COLO668 (cell line): ENCODE measurements around the gene SRRM1.
"Not testable (repeated sequence)": the region's sequence is repeated elsewhere in the genome, so short reads cannot be mapped to it uniquely, and the experiment has no call there.

Experiments
- DNase-seq: peaks from one replicate; lab custom pipeline; 2025; ENCODE audit not compliant: unreplicated experiment; lab: John Stamatoyannopoulos, UW

SRRM1 gene

DNA sequence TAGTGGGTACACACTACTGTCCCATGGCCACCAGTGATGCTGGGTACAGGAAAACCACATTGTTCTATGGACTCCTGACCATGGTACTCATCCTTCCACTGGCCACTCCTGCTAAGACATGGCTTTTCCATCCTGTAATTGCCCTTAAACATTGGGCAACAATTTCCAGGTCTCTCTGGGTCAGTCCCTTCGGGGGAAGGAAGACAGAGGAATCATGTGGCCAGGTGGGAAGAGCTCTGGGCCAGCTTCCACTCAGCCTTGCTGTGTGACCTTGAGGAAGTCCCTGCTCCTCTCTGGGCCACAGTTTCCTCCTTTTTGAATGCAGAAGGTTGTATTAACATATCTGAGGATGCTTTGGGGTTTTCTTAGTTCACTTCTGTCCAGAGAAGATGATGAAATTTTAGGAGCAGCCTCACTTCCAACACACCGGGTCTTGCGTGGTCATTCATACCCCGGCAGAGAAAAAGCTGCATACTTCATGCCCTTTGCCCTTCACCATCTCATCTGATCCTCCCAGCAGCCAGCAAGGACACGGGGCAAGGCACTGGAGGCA lies 50.8 kb downstream of the SRRM1 start:
- no peak for DNase-seq

- peak; percentile 64 for DNase-seq
Measured at GRCh38 chr1:24694380-24694843, 51.3 kb downstream of the SRRM1 start.

DNA sequence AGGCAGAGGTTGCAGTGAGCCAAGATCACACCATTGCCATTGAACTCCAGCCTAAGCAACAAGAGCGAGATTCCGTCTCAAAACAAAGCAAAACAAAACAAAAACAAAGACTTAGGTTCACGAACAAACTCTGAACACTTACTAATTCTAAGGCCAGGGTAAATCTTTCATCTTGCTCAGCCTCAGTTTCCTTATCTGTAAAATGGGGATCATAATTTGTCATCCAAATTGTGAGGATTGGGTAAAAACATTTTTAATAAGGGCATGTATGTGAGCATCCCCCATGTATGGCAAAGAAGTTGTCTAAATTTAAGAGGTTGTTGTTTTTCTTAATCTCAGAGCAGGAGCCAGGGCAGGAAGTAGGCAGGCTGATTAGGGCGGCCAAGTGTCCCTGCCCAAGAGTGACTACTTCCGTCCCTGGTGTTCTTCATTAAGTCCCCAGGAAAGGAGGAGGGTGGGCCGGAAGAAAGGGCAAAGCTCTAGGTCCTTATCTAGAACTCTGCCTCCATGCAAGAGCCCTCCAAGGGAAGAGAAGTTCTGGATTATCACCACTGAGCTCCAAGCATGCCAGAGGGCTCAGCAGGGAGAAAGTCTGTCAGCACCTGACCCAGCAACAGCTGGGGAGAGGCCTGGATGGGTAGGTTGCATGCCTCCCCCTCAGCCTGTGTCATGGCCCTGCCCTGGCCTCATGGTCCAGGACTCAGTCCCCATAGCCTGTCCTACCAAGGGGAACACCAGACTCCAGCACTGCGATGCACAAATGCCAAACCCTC lies 52.3 kb downstream of the SRRM1 start:
- no peak for DNase-seq

- DNase-seq = no peak
Measured at GRCh38 chr1:24696041-24696755, 53.1 kb downstream of the SRRM1 start.

DNA sequence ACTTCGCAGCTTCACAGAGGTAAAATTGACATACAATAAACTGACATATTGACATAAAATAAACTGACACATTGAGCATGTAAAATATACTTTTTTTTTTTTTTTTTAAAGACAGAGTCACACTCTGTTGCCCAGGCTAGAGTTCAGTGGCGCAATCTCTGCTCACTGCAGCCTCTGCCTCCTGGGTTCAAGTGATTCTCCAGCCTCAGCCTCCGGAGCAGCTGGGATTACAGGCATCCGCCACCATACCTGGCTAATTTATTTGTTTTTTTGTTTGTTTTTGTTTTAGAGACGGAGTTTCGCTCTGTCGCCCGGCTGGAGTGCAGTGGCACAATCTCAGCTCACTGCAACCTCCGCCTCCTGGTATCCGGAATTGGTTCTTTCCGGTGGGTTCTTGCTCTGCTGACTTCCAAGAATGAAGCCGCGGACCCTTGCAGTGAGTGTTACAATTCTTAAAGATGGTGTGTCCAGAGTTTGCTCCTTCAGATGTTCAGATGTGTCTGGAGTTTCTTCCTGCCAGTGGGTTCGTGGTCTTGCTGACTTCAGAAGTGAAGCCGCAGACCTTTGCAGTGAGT lies 53.7 kb downstream of the SRRM1 start:
- no peak for DNase-seq

DNA sequence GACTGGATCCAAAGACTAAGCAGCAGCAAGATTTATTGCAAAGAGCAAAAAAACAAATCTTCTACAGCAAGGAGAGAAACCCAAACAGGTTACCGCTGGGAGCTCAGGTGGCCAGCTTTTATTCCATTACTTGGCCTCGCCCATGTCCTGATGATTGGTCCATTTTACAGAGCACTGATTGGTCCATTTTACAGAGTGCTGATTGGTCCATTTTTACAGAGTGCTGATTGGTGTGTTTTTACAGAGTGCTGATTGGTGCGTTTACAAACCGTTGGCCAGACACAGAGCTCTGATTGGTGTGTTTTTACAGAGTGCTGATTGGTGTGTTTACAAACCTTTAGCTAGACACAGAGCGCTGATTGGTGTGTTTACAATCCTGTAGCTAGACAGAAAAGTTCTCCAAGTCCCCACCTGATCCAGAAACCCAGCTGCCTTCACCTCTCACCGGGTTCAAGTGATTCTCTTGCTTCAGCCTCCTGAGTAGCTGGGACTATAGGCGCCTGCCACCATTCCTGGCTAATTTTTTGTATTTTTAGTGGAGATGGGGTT lies 54.4 kb downstream of the SRRM1 start:
- not testable (repeated sequence) for DNase-seq

- not testable (repeated sequence) for DNase-seq
Measured at GRCh38 chr1:24698326-24698725, 55.2 kb downstream of the SRRM1 start.

DNA sequence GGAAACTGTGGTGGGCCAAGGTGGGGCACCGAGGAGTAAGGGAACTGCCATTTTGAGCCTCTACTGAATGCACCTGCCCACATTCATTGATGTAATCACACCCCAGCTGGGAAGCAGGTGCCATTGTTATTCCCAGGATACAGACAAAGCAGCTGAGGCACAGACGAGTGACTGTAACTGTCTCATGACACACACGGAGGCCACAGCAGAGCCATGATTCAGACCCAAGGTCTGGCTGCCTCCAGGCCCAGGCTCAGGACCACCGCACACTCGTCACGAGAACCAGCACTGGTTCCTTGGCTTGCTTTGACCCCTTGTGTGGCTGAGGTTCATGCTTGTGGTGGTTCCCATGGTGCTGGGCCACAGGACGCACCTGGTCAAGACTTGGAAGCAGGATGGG lies 56.5 kb downstream of the SRRM1 start:
- peak; percentile 61 for DNase-seq

- peak; percentile 93 for DNase-seq
Measured at GRCh38 chr1:24702511-24703293, 59.6 kb downstream of the SRRM1 start.

- peak; percentile 31 for DNase-seq
Measured at GRCh38 chr1:24704411-24705259, 61.5 kb downstream of the SRRM1 start.

DNA sequence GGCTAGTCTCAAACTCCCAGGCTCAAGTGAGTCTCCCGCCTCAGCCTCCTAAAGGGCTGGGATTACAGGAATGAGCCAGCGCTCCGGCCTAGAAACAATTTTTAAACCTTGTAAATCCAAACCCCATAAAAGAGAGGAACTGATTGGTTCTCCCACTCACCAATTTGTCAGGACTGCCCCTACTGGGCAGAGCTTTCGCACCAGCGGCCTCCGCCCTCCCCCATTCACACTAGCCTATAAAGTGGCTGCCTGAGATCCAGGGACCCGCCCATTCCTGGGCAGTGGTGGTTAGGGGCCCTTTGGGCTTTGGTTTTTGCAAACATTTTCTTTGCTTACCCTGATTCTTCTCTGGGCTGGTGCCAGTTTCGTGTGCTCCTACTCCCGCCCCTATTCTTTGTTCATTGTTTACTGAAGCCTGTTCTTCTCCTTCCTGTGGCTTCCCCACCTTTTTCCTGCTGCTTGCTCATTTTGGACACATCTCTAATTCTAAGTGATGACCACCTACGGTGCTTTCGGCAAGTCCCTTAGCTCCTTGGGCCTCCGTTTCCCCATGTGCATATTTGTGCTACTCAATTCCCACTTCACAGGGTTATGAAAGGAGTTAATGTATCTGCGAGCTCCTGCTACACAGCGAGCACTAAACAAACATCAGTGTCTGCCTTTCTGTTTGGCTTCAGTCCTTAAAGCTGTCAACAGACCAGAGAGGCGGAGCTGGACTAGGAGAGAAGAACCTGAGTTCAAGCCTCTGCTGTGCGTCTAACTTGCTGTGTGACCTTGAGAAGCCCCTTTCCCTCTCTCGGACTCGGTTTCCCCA lies 62.4 kb downstream of the SRRM1 start:
- peak; percentile 95 for DNase-seq

DNA sequence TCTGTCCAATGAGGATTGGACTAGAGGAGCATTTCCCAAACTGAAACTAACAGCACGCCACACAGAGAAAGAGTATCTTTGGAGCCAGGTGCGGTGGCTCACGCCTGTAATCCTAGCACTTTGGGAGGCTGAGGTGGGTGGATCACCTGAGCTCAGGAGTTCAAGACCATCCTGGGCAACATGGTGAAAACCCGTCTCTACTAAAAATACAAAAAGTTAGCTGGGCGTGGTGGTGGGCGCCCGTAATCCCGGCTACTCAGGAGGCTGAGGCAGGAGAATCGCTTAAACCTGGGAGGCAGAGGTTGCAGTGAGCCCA lies 62.9 kb downstream of the SRRM1 start:
- DNase-seq = not testable (repeated sequence)

DNA sequence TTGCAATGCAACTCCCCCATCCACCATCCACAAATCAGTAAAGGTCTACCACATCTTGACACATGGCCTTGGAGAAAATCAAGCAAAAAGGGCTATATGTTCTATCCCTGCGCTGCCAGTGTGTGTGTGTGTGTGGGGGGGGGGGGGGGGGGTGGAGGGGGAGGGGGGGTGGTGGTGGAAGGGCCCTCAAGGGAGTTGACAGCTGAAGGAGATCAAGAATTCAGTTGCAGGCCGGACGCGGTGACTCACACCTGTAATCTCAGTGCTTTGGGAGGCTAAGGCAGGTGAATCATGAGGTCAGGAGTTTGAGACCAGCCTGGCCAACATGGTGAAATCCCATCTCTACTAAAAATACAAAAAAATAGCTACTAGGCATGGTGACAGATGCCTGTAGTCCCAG lies 64.6 kb downstream of the SRRM1 start:
- no peak for DNase-seq

DNA sequence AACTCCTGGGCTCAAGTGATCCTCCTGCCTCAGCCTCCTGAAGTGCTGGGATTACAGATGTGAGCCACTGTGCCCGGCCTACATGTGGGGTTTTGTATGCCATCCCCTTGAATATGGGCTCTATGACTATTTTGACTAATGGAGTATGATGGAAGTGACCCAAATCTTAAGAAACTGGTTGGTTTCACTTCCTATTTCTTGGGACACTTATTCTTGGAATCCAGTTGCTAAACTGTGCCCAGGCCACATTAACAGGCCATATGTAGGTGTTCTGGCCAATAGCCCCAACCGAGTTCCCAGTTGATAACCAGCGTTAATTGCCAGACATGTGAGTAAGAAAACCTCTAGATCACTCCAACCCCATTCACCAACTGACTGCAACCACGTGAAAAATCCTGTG lies 65.8 kb downstream of the SRRM1 start:
- no peak for DNase-seq

DNA sequence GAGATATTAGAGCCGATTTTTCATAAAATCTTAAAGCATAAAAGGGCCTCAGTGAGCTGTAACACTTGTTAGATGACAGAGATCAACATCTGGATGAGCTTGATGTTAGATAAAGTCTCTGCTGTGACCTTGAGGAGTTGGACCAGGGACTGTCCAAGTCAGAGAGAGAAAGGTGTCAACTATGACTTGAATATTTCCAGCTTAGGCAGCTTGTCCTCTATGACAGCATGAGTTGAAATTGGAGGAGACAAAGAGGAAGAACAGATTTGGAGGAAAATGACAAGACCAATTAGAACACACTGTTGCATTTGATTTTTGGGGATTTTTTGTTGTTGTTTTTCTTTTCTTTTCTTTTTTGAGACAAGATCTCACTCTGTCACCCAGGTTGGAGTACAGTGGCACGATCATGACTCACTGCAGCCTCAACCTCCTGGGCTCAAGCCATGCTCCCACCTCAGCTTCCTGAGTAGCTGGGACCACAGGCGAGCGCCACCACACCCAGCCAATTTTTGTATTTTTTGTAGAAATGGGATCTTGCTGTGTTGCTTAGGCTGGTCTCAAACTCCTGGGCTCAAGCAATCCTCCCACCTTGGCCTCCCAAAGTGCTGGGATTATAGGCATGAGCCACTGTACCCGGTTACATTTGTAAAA lies 66.8 kb downstream of the SRRM1 start:
- DNase-seq = no peak

DNA sequence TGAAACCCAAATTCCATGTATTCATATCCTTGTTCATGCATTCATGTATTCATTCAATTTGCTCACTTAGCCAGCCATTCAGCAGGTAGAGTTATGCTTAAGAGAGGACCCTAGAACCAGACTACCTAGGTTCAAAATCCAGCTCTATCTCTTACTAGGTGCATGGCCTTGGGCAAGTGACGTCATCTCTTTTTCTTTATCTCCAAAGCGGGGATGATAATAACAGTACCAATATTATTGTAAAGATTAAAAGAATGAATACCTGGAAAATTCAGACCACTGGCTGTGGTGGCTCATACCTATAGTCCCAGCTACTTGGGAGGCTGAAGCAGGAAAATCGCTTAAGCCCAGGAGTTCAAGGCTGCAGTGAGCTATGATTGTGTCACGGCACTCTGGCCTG lies 68.2 kb downstream of the SRRM1 start:
- no peak for DNase-seq

- DNase-seq = no peak
Measured at GRCh38 chr1:24713176-24713575, 70.1 kb downstream of the SRRM1 start.

DNA sequence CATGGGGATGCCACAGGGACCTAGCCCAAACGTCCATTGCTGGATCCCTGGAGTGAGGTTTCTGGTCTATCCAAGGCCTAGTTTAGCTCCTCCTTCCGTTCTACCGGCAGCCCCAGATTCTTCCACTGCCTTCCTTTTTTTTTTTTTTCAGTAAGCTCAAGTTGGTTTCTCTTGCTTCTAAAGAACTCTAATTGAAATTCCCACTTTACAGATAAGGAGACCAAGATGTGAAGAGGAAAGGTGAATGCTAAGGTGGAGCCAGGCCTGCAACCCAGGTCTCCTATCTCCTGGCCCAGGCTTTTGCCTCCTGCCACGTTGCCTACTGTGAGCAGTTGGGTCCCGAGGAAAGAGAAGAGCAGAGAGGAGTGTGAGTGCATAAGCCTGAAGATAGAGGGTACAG lies 70.6 kb downstream of the SRRM1 start:
- DNase-seq = no peak
